Karpas-422 (cell line): ENCODE data around the gene SAFB2. TPM values are rescaled to one million over a fixed set of nuclear protein-coding genes. Genes with fewer than 3 reads are reported as not detected.
"Not testable (repeated sequence)": the region's sequence is repeated elsewhere in the genome, so short reads cannot be mapped to it uniquely, and the experiment has no call there.

Source experiments
- DNase-seq: peaks from one replicate; pipeline ENCODE4 v3.0.0-alpha.2; 2015
- H2AFZ ChIP-seq: fragments of 200-600 bp; sonication (generic); 2 replicates; pipeline ENCODE4 v1.6.1; 2014; ENCODE audit warnings: antibody characterized with exemption, low read length, mixed read lengths
- H3K27ac ChIP-seq: fragments of 200-600 bp; sonication (generic); 2 replicates; pipeline ENCODE4 v1.5.1; 2014; ENCODE audit warnings: mild to moderate bottlenecking, low read length, moderate library complexity
- H3K27me3 ChIP-seq: fragments of 200-600 bp; sonication (generic); 2 replicates; pipeline ENCODE4 v1.6.1; 2014; ENCODE audit warnings: low read length, mixed read lengths
- H3K36me3 ChIP-seq: fragments of 200-600 bp; sonication (generic); 2 replicates; pipeline ENCODE4 v1.6.1; 2014; ENCODE audit warnings: low read length, mixed read lengths; ENCODE audit not compliant: insufficient read depth
- H3K4me1 ChIP-seq: fragments of 200-600 bp; sonication (generic); 2 replicates; pipeline ENCODE4 v1.6.1; 2014; ENCODE audit warnings: mild to moderate bottlenecking, low read length, mixed read lengths
- H3K4me2 ChIP-seq: fragments of 200-600 bp; sonication (generic); 2 replicates; pipeline ENCODE4 v1.6.1; 2014; ENCODE audit warnings: low read length, low read depth, mild to moderate bottlenecking; ENCODE audit not compliant: poor library complexity, severe bottlenecking
- H3K4me3 ChIP-seq: fragments of 200-600 bp; sonication (generic); 2 replicates; pipeline ENCODE4 v1.5.1; 2014; ENCODE audit warnings: mild to moderate bottlenecking, antibody characterized with exemption, low read length, mixed read lengths
- H3K79me2 ChIP-seq: fragments of 200-600 bp; sonication (generic); 2 replicates; pipeline ENCODE4 v1.6.1; 2014; ENCODE audit warnings: mild to moderate bottlenecking, low read length, mixed read lengths
- H3K9ac ChIP-seq: fragments of 200-600 bp; sonication (generic); 2 replicates; pipeline ENCODE4 v1.6.0; 2014; ENCODE audit warnings: low read length
- H3K9me2 ChIP-seq: fragments of 200-600 bp; sonication (generic), shearing (Covaris generic); replicated peaks from 2 replicates; pipeline ENCODE4 v1.6.0; 2014; ENCODE audit warnings: mild to moderate bottlenecking, low read length, moderate library complexity; ENCODE audit not compliant: insufficient read depth
- H3K9me3 ChIP-seq: fragments of 300-700, 200-600 bp; sonication (generic); 2 replicates; pipeline ENCODE4 v1.6.1; 2014; ENCODE audit warnings: low read length, mixed read lengths
- H4K20me1 ChIP-seq: fragments of 200-600 bp; sonication (generic); 2 replicates; pipeline ENCODE4 v1.6.1; 2014; ENCODE audit warnings: mild to moderate bottlenecking, antibody characterized with exemption, low read length, low read depth; ENCODE audit not compliant: insufficient read depth
- total RNA-seq: library from RNA; depleted of rRNA; stranded (reverse); fragments of >200 nt; shearing (Covaris generic); gene quantifications from 2 replicates; pipeline ENCODE4 v1.2.3, GENCODE V29; 2014; ENCODE audit warnings: low replicate concordance

SAFB2 gene
- total RNA-seq, 1 experiment from 2014 or later: 40.3 TPM

DNA sequence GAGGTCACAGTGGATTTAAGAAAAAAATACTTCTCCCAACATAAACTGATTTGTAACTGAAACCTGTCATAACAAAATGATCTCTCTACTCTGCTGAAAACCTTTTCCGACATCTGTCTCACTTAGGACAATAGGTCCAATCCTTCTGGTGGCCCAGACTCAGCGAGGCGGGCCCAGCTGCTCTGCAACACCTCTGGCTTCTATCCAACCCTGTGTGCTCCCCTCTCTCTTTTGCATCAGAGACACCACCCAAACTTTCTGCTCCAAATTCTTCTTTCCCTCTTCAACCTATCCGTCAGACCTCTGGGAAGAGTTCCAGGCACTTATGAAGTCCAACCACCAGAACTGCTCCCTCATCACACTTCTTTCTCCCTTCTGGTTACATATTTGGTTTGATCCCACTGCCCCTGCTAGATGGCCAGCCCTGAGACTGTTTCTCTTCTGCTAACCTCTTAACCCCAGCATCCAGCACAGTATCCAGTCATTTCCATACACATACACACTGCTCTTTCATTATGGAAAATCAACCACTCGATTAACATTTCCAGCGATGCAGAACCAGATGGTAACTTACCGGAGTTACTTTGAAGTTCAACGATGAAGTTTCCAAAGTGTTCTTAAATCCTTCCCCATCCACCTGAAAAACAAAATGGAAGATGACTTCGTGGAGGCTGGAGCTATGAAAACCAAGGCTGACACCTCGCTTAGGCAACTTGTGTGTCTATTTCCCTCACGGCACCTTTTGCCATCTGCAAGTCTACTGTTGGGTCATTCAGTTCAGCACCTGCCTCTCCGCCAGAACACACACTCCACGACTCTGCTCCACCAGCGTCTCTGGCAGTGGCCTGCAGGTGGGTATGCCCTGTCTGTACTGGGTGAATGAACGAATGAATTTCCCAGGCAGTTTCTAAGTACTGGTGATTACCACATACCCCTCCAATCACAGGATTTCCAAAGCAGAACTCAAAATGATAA, 9.4 kb downstream of the SAFB2 start:
- no peaks in the 10 kb centered on the region for H3K9me2 ChIP-seq
- no peak overlapping the region for H3K9ac ChIP-seq
- no peak for DNase-seq
- no peak overlapping the region for H3K4me2 ChIP-seq
- H3K27ac ChIP-seq: no peak overlapping the region
- peaks cover 67% of the 10 kb centered on the region for H3K36me3 ChIP-seq
- peaks cover 24% of the 10 kb centered on the region for H4K20me1 ChIP-seq
- H2AFZ ChIP-seq: no peak overlapping the region
- H3K79me2 ChIP-seq: peaks cover 76% of the 10 kb centered on the region
- H3K9me3 ChIP-seq: no peaks in the 10 kb centered on the region
- no peak overlapping the region for H3K4me3 ChIP-seq
- no peaks in the 10 kb centered on the region for H3K4me1 ChIP-seq
- no peaks in the 10 kb centered on the region for H3K27me3 ChIP-seq

DNA sequence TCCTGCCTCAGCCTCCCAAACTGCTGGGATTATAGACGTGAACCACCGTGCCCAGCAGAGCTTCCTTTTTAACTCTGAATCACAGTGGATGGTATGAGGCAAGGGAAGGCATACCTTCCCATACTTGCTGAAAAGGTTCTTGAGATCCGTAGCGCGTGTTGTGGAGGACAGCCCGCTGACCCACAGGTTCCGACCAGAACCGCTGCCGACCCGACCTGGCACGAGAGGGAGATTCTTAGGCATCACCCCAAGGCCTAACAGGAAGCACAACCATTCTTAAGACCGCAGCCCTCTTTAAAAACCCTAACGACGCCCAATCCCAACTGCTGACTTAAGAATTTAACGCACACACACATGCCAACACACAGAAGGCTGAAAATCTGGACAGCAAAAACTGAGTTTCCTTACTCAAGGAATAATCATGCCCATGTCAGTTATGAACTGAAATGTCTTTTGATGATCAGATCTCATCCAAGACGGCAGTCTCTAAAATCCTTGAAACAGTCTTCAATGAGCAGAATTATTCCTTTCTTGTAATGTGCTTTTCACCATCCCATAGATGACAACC, 12.6 kb downstream of the SAFB2 start:
- Histone ChIP-seq H3K27ac (no peak overlapping the region), H4K20me1 (peaks cover 29% of the 10 kb centered on the region; the same call in 1 of the 2 replicates), H3K9ac (no peak overlapping the region), H3K4me3 (no peak overlapping the region), H3K9me3 (no peaks in the 10 kb centered on the region), H3K36me3 (peaks cover 60% of the 10 kb centered on the region), H3K4me1 (no peaks in the 10 kb centered on the region), H3K27me3 (no peaks in the 10 kb centered on the region), H2AFZ (no peak overlapping the region), H3K9me2 (no peaks in the 10 kb centered on the region), H3K4me2 (no peak overlapping the region), H3K79me2 (peaks cover 79% of the 10 kb centered on the region)
- DNase-seq: no peak

DNA sequence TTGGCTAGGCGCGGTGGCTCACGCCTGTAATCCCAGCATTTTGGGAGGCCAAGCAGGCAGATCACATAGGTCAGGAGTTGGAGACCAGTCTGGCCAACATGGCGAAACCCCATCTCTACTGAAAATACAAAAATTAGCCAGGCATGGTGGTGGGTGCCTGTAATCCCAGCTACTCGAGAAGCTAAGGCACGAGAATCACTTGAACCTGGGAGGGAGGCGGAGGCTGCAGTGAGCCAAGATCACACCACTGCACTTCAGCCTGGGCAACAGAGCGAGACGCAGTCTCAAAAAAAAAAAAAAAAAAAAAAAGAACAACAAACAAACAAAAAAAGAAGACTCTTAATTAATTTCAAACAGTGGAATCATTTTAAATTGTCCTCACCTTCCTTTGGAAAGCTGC, 13.8 kb downstream of the SAFB2 start:
- H3K4me3 ChIP-seq, DNase-seq, H3K4me1 ChIP-seq, H3K27ac ChIP-seq, H3K9me2 ChIP-seq, H3K4me2 ChIP-seq, H2AFZ ChIP-seq, H3K27me3 ChIP-seq, H3K9ac ChIP-seq, H3K9me3 ChIP-seq: not testable (repeated sequence)
- H3K79me2 ChIP-seq: peaks cover 82% of the 10 kb centered on the region
- H3K36me3 ChIP-seq: peaks cover 56% of the 10 kb centered on the region; the same call in 1 of the 2 replicates
- H4K20me1 ChIP-seq: peaks cover 32% of the 10 kb centered on the region; the same call in 1 of the 2 replicates

DNA sequence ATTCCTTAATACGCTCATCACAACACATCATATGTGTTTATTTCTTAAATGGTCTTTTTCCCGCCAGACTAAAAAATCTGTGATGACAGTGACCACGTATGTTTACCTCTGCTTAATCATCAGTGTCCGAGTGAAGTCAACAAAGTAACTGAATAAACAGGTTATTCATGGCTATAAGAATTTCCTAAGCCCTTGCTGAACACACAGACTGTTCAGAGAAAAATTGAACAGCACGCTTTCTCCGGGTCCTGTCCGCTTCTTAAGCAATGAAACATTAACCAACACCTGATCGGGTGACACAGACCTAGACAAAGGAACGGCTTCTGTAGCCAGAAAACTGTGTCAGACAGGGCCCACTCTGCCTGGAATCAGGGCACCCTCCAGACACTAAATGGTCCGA, 14.3 kb downstream of the SAFB2 start:
- Histone ChIP-seq H3K4me1 (no peaks in the 10 kb centered on the region), H3K9me2 (no peaks in the 10 kb centered on the region), H3K9ac (no peak overlapping the region), H2AFZ (no peak overlapping the region), H3K79me2 (peaks cover 83% of the 10 kb centered on the region), H3K27me3 (no peaks in the 10 kb centered on the region), H3K27ac (no peak overlapping the region), H3K9me3 (no peaks in the 10 kb centered on the region), H3K4me2 (no peak overlapping the region), H3K4me3 (no peak overlapping the region), H3K36me3 (peaks cover 57% of the 10 kb centered on the region; the same call in 1 of the 2 replicates), H4K20me1 (peaks cover 35% of the 10 kb centered on the region; the same call in 1 of the 2 replicates)
- DNase-seq: no peak

DNA sequence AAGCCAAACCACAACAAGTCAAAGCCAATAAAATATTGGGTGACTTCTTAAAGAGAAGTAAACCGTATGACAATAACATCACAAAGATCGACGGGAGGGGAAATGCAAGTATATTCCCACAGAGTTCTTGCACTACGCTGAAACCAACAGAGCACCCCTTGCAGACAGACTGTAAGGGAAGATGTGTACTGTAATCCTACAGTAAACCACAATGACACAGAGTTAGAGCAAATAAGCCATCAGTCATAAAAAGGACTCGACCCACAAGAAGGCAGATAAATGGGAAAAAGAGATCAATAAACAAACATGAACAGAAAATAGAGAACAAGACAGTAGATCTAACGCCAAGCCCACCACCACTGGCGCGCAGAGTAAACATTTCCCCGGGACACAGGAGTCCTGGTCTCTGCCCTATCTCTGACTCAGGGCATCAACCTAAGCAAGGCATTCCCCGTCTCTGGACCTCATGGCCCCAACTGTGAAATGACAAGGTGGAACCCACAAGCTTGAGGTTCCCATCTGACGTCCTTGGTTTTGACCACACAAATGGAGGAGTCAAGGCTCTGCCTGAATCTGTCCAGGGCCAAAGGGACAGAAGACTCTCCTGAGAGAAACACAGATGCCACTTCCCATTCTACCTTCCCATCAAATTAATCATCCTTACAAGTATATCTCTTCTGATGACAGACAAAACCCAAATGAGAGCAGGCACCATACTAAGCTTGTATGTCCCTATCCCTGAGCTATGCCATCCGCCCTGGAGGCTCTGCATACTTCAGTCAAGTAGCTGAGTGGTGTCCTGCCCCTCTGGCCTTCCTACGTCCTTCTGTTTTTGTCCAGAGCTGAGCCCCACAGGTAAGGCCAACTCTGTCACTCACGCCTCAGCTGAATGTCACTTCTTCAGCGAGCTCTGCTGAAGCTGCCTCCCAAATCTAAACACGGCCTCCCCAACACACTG, 15.0 kb downstream of the SAFB2 start:
- Histone ChIP-seq H3K27ac (no peak overlapping the region), H3K36me3 (peaks cover 51% of the 10 kb centered on the region; the same call in 1 of the 2 replicates), H3K4me2 (no peak overlapping the region), H3K79me2 (peaks cover 82% of the 10 kb centered on the region), H3K9ac (no peak overlapping the region), H3K4me3 (no peak overlapping the region), H3K27me3 (no peaks in the 10 kb centered on the region), H3K9me2 (no peaks in the 10 kb centered on the region), H3K4me1 (no peaks in the 10 kb centered on the region), H4K20me1 (peaks cover 35% of the 10 kb centered on the region; the same call in 1 of the 2 replicates), H2AFZ (no peak overlapping the region), H3K9me3 (no peaks in the 10 kb centered on the region)
- no peak for DNase-seq

DNA sequence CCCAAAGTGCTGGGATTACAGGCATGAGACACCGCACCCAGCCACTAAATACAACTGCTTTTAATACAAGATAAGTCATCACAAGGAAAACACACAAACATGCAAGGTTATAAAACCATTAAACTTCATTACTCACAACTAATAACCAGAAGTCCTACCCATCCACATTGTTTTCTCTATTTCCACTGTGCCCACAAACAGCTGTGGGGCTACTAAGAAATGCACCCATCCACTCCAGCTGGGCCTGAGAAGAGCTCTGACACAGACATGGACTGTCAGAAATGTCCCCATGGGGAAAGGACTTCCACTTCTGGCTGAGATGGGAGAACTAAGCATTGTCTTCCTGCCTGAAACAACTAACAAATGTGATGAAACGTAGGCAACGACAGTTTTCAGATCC, 17.2 kb downstream of the SAFB2 start:
- peaks cover 79% of the 10 kb centered on the region for H3K79me2 ChIP-seq
- peaks cover 42% of the 10 kb centered on the region; the same call in 1 of the 2 replicates for H4K20me1 ChIP-seq
- no peaks in the 10 kb centered on the region for H3K27me3 ChIP-seq

DNA sequence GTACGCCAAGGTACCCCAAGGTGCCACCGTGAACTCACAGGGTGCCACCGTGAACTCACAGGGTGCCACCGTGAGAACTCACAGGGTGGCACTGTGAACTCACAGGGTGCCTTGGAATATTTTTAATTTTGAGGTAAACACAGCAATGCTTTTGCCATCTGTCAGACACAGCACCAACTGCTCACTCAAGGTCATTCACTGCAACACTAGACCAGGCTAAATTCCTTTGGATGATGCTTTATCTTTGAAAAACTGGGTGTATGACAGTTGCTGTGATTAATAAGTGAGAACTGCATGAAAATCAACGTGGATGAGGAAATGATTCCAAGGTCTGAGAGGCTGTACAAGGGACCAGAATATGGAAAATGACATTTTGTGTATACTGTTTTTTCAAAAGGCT, 18.9 kb downstream of the SAFB2 start:
- Histone ChIP-seq H3K9me2 (no peaks in the 10 kb centered on the region), H3K9ac (no peak overlapping the region), H3K79me2 (peaks cover 67% of the 10 kb centered on the region), H4K20me1 (peaks cover 34% of the 10 kb centered on the region; the same call in 1 of the 2 replicates), H3K4me2 (no peak overlapping the region), H3K27ac (no peak overlapping the region), H3K27me3 (no peaks in the 10 kb centered on the region), H3K4me1 (no peaks in the 10 kb centered on the region), H3K4me3 (no peak overlapping the region), H3K36me3 (peaks cover 51% of the 10 kb centered on the region), H3K9me3 (no peaks in the 10 kb centered on the region), H2AFZ (no peak overlapping the region)
- no peak for DNase-seq

More for the DNA sequence above, 17.2 kb downstream of the SAFB2 start:
- Histone ChIP-seq H2AFZ (no peak overlapping the region), H3K36me3 (peaks cover 47% of the 10 kb centered on the region; the same call in 1 of the 2 replicates), H3K4me3 (no peak overlapping the region), H3K9me3 (no peaks in the 10 kb centered on the region), H3K9ac (no peak overlapping the region), H3K4me2 (no peak overlapping the region), H3K4me1 (no peaks in the 10 kb centered on the region), H3K27ac (no peak overlapping the region), H3K9me2 (no peaks in the 10 kb centered on the region)
- DNase-seq: no peak
